Adipocyte (in vitro differentiated cells): ENCODE measurements around the gene FAM193B.
A peak's percentile ranks its signal among the peaks of the same experiment; 100 is the strongest.
"Not testable (repeated sequence)": the region's sequence is repeated elsewhere in the genome, so short reads cannot be mapped to it uniquely, and the experiment has no call there.

Experiments used
- DNase-seq: peaks from one replicate; pipeline ENCODE4 v3.0.0-alpha.2; 2015; ENCODE audit warnings: low read depth
- H3K27me3 ChIP-seq: replicated peaks from 2 replicates; pipeline ENCODE4 v1.7.0; 2013; ENCODE audit warnings: mild to moderate bottlenecking, low read length, moderate library complexity; ENCODE audit not compliant: control insufficient read depth, insufficient read depth
- H3K36me3 ChIP-seq: 2 replicates; pipeline ENCODE4 v1.7.0; 2013; ENCODE audit warnings: low read length, mild to moderate bottlenecking, moderate library complexity; ENCODE audit not compliant: control insufficient read depth, insufficient read depth, severe bottlenecking
- H3K4me1 ChIP-seq: 2 replicates; pipeline ENCODE4 v1.7.0; 2013; ENCODE audit warnings: mild to moderate bottlenecking, low read length, moderate library complexity; ENCODE audit not compliant: control insufficient read depth, insufficient read depth
- H3K4me3 ChIP-seq: 2 replicates; pipeline ENCODE4 v1.7.0; 2013; ENCODE audit warnings: mild to moderate bottlenecking, low read length, moderate library complexity
- H3K9ac ChIP-seq: 2 replicates; pipeline ENCODE4 v1.7.0; 2013; ENCODE audit warnings: mild to moderate bottlenecking, low read length, moderate library complexity
- H3K9me3 ChIP-seq: 2 replicates; pipeline ENCODE4 v1.7.0; 2013; ENCODE audit warnings: mild to moderate bottlenecking, low read length, moderate library complexity; ENCODE audit not compliant: control insufficient read depth

Gene FAM193B

DNA sequence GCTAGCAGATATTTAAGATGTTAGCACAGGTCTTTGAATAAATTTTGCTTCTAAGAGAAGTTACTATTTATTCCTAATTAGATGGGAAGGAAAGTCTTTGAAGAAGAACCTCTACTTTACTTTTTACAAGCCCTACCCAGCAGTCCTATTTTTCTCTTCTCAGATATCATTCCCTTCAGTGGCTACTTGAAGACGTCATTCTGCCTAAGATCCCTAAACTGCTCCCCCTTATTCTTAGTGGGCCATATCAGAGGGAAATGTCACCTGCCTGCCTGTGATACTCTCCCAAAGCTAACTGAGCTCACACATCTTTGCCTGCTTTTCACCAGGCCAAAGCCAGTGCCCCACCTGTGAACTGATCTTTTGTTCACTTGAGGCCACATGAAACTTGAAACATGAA, 21.1 kb upstream of the FAM193B start:
- Histone ChIP-seq H3K9me3 (no peaks in the 10 kb centered on the region), H3K9ac (no peak overlapping the region), H3K36me3 (no peaks in the 10 kb centered on the region), H3K4me1 (no peaks in the 10 kb centered on the region), H3K27me3 (peaks cover 13% of the 10 kb centered on the region), H3K4me3 (no peak overlapping the region)
- no peak for DNase-seq

DNA sequence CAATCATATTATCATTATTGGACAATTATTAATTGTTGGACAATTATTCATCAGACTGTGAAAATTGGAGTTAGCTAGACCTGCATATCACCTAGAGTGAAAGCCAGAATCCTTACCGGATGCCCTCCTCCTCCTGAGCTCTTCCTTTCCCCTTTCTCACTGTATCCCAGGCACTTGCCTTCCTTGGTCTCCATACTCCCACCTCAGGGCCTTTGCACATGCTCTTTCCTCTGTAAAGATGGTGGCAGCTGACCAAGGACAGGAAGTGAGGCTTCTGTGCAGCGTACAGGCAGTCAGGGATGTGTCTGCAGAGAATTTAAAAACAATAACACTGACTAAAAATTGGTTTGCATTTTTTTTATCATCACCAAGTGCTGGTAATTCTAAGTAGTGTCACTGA, 15.5 kb upstream of the FAM193B start:
- Histone ChIP-seq H3K9ac (no peak overlapping the region), H3K4me3 (no peak overlapping the region), H3K27me3 (peaks cover 36% of the 10 kb centered on the region), H3K4me1 (no peaks in the 10 kb centered on the region), H3K36me3 (no peaks in the 10 kb centered on the region), H3K9me3 (no peaks in the 10 kb centered on the region)
- DNase-seq: no peak

DNA sequence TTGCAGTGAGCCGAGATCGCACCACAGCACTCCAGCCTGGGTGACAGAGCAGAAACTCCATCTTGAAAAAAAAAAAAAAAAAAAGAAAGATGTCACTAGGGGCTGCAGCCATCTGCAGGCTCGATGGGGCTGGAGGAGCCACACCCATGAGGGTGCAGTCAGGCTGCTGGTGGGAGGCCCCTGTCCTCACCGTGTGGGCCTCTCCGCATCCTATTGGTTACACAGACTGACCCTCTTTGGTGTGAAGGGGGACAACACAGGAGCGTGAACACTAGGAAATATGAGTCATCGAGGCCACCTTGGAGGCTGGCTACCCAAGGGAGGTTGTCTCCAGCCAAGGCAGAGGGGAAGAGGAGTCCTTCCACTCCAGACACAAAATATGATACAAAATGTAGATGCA, 14.0 kb upstream of the FAM193B start:
- no peak overlapping the region for H3K4me3 ChIP-seq
- H3K36me3 ChIP-seq: no peaks in the 10 kb centered on the region
- H3K27me3 ChIP-seq: peaks cover 32% of the 10 kb centered on the region
- no peaks in the 10 kb centered on the region for H3K4me1 ChIP-seq
- H3K9me3 ChIP-seq: no peaks in the 10 kb centered on the region
- no peak for DNase-seq
- no peak overlapping the region for H3K9ac ChIP-seq

DNA sequence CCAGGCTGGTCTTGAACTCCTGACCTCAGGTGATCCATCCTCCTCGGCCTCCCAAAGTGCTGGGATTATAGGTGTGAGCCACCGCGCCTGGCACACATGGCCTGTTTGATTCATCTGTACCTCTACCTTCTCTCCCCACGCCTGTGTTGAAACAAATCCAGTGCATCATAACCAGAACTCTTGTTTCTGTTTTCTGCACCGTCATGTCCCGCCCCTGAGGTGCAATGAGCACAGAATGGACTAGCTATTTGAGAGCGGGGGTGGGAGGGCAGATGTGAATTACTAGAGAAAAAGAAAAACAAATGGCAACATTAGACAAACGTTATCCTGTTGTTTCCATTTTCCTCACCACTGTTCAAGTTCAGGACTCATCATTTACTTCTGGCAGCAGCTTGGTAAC, 10.7 kb upstream of the FAM193B start:
- H3K4me1 ChIP-seq: no peaks in the 10 kb centered on the region
- no peak for DNase-seq
- no peak overlapping the region for H3K4me3 ChIP-seq
- no peaks in the 10 kb centered on the region for H3K36me3 ChIP-seq
- no peaks in the 10 kb centered on the region for H3K9me3 ChIP-seq
- H3K9ac ChIP-seq: no peak overlapping the region
- peaks cover 30% of the 10 kb centered on the region for H3K27me3 ChIP-seq

DNA sequence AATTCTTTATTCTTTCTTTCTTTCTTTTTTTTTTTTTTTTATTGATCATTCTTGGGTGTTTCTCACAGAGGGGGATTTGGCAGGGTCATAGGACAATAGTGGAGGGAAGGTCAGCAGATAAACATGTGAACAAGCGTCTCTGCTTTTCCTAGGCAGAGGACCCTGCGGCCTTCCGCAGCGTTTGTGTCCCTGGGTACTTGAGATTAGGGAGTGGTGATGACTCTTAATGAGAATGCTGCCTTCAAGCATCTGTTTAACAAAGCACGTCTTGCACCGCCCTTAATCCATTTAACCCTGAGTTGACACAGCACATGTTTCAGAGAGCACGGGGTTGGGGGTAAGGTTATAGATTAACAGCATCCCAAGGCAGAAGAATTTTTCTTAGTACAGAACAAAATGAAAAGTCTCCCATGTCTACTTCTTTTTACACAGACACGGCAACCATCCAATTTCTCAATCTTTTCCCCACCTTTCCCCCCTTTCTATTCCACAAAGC, 5.1 kb upstream of the FAM193B start:
- H3K9me3 ChIP-seq, H3K9ac ChIP-seq, H3K36me3 ChIP-seq, H3K27me3 ChIP-seq, H3K4me1 ChIP-seq, DNase-seq, H3K4me3 ChIP-seq: not testable (repeated sequence)

DNA sequence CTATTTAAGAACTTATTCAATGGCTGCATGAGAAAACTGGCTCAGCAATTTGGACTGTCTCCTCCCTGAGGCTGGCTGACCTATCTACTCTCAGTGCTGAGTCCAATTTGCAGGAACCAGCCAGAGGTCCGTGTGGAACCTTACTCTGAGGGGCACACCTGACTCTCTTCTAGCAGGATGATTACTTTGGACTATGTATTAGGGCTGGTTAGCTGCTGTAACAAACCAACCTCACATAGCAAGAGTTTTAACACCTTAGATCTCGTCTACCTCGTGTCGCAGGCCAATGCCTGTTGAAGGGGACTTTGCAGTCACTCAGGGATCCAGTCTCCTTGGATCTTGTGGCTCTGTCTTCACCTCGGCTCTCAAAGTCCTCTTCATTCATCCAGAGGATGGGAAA, 3.4 kb upstream of the FAM193B start:
- no peaks in the 10 kb centered on the region for H3K9me3 ChIP-seq

DNA sequence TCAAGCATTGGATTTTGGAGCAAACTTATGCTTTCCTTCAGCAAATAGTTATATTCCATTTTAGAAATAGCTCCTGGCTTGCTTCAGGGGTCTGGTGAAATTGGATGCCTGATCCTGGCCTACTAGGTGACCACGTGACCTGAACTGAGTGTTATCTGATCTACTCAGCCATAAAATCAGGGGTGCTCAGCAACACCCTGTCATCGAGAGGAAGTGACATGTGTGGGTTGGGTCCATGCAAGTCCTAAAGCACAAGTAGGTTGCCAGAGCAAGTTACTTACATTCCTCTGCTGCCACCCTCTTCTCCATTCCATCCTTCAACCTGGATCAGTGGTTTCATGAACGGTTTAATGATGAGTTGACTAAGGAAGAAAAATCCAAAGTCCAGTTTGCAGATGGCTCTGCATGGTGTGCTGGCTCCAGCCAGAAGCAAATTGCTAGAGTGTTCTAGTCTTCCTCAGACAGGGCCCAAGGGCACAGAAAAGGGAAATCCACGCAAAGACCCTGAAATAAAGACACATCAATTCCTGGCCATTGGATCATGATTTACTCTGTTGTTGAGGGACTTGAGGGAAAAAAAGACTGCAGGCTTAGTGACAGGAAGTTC, 2.8 kb upstream of the FAM193B start:
- no peak overlapping the region for H3K4me3 ChIP-seq
- H3K9me3 ChIP-seq: no peaks in the 10 kb centered on the region
- DNase-seq: no peak
- no peaks in the 10 kb centered on the region for H3K27me3 ChIP-seq
- peaks cover 2% of the 10 kb centered on the region for H3K36me3 ChIP-seq
- peaks cover 20% of the 10 kb centered on the region for H3K4me1 ChIP-seq
- H3K9ac ChIP-seq: no peak overlapping the region

More for the DNA sequence above, 3.4 kb upstream of the FAM193B start:
- no peaks in the 10 kb centered on the region for H3K36me3 ChIP-seq
- no peak overlapping the region for H3K9ac ChIP-seq
- DNase-seq: no peak
- no peak overlapping the region for H3K4me3 ChIP-seq
- H3K4me1 ChIP-seq: peaks cover 14% of the 10 kb centered on the region
- H3K27me3 ChIP-seq: no peaks in the 10 kb centered on the region

DNA sequence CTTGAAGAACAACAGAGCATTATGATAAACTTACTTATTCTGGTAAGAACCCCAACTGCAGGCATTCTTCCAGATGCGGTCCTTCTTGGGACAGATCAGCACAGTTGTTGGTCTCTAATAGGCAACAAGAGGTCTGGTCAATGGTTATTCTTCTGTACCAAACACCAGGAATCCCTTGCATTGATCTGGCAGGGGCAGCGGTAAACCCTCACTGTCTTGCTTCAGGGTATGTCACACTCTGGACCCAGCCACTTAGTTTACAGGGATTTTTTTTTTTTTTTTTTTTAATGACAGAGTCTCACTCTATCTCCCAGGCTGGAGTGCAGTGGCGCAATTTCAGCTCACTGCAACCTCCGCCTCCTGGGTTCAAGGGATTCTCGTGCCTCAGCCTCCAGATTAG, 1.3 kb upstream of the FAM193B start:
- DNase-seq: no peak
- no peaks in the 10 kb centered on the region for H3K9me3 ChIP-seq
- H3K4me1 ChIP-seq: peaks cover 29% of the 10 kb centered on the region
- no peak overlapping the region for H3K4me3 ChIP-seq
- H3K9ac ChIP-seq: no peak overlapping the region
- no peaks in the 10 kb centered on the region for H3K27me3 ChIP-seq
- peaks cover 8% of the 10 kb centered on the region for H3K36me3 ChIP-seq

DNA sequence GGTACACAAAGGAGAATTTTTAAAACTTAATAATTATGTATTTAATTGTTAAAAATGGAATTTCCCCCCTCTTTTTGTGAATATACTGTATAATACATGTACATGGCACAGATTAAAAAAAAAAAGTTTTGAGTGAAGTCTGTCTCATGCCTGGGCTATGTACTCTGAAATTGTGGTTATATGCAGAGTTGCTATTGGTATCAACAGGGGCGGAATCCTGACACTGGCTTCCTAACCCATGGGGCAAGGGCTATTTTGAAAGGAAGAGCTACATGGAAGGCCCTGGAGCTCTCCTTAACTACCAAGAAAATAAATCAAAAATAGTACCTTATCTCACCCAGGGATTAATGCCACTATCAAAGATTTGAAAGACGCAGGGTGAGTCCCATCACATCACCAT, 865 bp upstream of the FAM193B start:
- Histone ChIP-seq H3K36me3 (peaks cover 8% of the 10 kb centered on the region), H3K4me3 (peak overlapping the region; percentile 85)
- DNase-seq: no peak

DNA sequence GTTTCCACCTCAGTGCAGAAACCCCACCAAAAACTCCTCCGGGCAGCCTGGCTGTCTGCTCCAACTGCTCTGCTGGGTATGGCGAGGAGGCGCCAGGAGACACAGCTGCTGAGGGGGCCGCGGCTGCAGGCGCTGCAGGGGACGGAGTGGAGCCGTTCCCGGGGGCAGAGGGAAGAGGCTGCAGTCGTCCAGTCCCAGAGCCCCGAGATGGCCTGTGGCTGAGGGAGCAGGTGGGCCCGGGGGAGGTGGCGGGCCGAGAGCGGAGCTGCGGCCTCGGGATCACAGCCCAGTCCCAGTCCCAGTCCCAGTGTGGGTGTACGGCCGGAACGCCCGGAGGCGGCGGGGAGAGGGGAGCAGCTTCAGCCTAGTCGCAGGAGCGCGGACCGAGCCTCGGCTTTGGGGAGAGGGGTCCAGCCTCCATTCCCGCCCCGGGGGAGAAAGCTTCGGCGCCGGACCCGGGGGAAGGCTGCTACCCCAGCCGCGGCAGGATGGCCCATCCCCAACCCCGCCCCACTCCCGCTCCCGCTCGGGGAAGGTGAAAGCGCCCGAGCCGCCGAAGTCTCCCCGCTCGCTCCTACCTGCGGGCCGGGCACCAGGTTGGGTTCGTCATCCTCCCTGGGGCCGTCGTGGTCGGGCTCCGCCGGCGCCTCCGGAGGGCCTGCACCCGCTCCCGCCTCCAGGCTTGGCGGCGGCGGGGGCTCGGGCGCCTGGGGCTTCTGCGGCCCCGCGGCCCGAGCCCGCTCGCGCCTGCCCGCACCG, 513 bp downstream of the FAM193B start:
- peak; percentile 53 for DNase-seq
- Histone ChIP-seq H3K4me3 (peak overlapping the region; percentile 90), H3K4me1 (peaks cover 38% of the 10 kb centered on the region), H3K36me3 (peaks cover 8% of the 10 kb centered on the region), H3K27me3 (no peaks in the 10 kb centered on the region), H3K9ac (peak overlapping the region; percentile 91), H3K9me3 (no peaks in the 10 kb centered on the region)

More for the DNA sequence above, 865 bp upstream of the FAM193B start:
- H3K9me3 ChIP-seq: no peaks in the 10 kb centered on the region
- peaks cover 34% of the 10 kb centered on the region for H3K4me1 ChIP-seq
- H3K9ac ChIP-seq: peak overlapping the region; percentile 72
- no peaks in the 10 kb centered on the region for H3K27me3 ChIP-seq

DNA sequence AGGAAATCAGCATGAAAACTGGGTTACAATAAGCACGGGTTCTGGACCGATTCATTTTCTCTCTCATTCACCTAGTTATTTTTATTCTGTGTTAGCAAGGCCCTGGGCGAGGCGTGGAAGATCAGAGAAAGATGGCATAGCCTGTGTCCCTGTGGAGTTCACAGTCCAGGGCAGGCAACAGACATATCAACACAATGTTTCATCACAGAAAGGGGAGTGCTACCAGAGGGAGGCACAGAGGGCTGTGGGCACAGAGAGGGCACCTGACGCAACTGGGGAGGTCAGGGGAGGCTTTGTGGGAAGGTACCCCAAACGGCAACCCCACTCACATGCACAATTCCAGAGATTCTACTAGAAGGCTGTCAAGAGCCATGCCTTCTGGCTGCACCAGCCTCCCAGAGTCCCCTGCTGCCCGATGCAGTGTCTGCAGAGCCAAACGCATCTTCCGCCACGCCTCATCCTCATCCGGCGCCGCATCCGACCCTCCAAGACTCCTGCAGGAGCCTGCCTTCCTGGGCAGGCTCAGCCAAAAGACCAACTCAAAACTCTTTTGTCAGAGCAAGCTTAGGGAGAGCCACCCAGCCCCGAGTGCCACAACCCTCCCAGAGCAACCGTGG, 1.4 kb downstream of the FAM193B start:
- H3K9ac ChIP-seq: peak overlapping the region; percentile 91
- peak; percentile 44 for DNase-seq
- H3K4me1 ChIP-seq: peaks cover 46% of the 10 kb centered on the region
- peaks cover 8% of the 10 kb centered on the region for H3K36me3 ChIP-seq
- H3K27me3 ChIP-seq: no peaks in the 10 kb centered on the region
- H3K4me3 ChIP-seq: peak overlapping the region; percentile 90
- no peaks in the 10 kb centered on the region for H3K9me3 ChIP-seq
